A673 (cell line): ENCODE data around the gene KLKB1.
A peak's percentile ranks its signal among the peaks of the same experiment; 100 is the strongest.

ENCODE experiments used
- CTCF ChIP-seq: fragments of 300-800, 200-600 bp; sonication (generic); conservative IDR thresholded peaks from 2 replicates; pipeline ENCODE4 v1.5.1; 2017; ENCODE audit warnings: low read depth, mild to moderate bottlenecking, antibody characterized with exemption, low read length, moderate library complexity, mixed read lengths
- EZH2 ChIP-seq: fragments of 200-600 bp; sonication (generic); IDR thresholded peaks from 2 replicates; pipeline ENCODE4 v1.6.1; 2017; ENCODE audit warnings: borderline replicate concordance, low read depth, mild to moderate bottlenecking, mixed read lengths, antibody characterized with exemption, low read length; ENCODE audit not compliant: poor library complexity, severe bottlenecking

GRCh38 chr4:186201535-186202230 lies 25.6 kb upstream of the KLKB1 start:
- TF ChIP-seq CTCF (peak; percentile 51), EZH2 (no peak)
